Loucy (cell line): Measurements from ENCODE around the gene PLD2.

Experiments used
- H2AFZ ChIP-seq: fragments of 200-600 bp; sonication (generic); 2 replicates; pipeline ENCODE4 v1.6.0; 2016; ENCODE audit warnings: antibody characterized with exemption, mild to moderate bottlenecking, low read length, moderate library complexity
- H3F3A ChIP-seq: fragments of 200-600 bp; 2 replicates; pipeline ENCODE4 v1.6.0; 2016; ENCODE audit warnings: antibody characterized with exemption, low read depth, mild to moderate bottlenecking
- H3K27me3 ChIP-seq: fragments of 200-600 bp; sonication (generic); 2 replicates; pipeline ENCODE4 v1.6.1; 2014; ENCODE audit warnings: low read length, mild to moderate bottlenecking; ENCODE audit not compliant: insufficient read depth, poor library complexity, severe bottlenecking
- H3K36me3 ChIP-seq: fragments of 200-600 bp; sonication (generic); 2 replicates; pipeline ENCODE4 v1.6.1; 2016; ENCODE audit warnings: low read length; ENCODE audit not compliant: insufficient read depth
- H3K4me1 ChIP-seq: fragments of 200-600 bp; sonication (generic); 2 replicates; pipeline ENCODE4 v1.5.1; 2014; ENCODE audit warnings: low read length, mild to moderate bottlenecking; ENCODE audit not compliant: insufficient read depth, poor library complexity, severe bottlenecking
- H3K4me2 ChIP-seq: fragments of 200-600 bp; sonication (generic); 2 replicates; pipeline ENCODE4 v1.6.0; 2014; ENCODE audit warnings: antibody characterized with exemption, low read length, low read depth, mild to moderate bottlenecking; ENCODE audit not compliant: poor library complexity, severe bottlenecking
- H3K4me3 ChIP-seq: fragments of 200-600 bp; sonication (generic); 2 replicates; pipeline ENCODE4 v1.5.1; 2014; ENCODE audit warnings: low read length, mild to moderate bottlenecking, mixed read lengths; ENCODE audit not compliant: poor library complexity, severe bottlenecking
- H3K79me2 ChIP-seq: fragments of 200-600 bp; sonication (generic); 2 replicates; pipeline ENCODE4 v1.6.1; 2014; ENCODE audit warnings: low read length; ENCODE audit not compliant: insufficient read depth
- H3K9ac ChIP-seq: fragments of 200-600 bp; sonication (generic); 2 replicates; pipeline ENCODE4 v1.6.0; 2014; ENCODE audit warnings: mild to moderate bottlenecking, low read depth, low read length, moderate library complexity; ENCODE audit not compliant: poor library complexity, severe bottlenecking
- H3K9me2 ChIP-seq: fragments of 200-600 bp; sonication (generic); replicated peaks from 2 replicates; pipeline ENCODE4 v1.6.1; 2016; ENCODE audit warnings: low read depth, low read length, mixed read lengths
- H3K9me3 ChIP-seq: fragments of 200-600 bp; sonication (generic); 2 replicates; pipeline ENCODE4 v1.6.1; 2014; ENCODE audit warnings: mild to moderate bottlenecking, antibody characterized with exemption, low read length, low read depth; ENCODE audit not compliant: insufficient read depth
- H4K20me1 ChIP-seq: fragments of 200-600 bp; sonication (generic); 2 replicates; pipeline ENCODE4 v1.6.0; 2014; ENCODE audit warnings: antibody characterized with exemption, low read length, mild to moderate bottlenecking; ENCODE audit not compliant: insufficient read depth, poor library complexity, severe bottlenecking
- EZH2phosphoT487 ChIP-seq: fragments of 200-600 bp; IDR thresholded peaks from 2 replicates; pipeline ENCODE4 v1.6.1; 2018; ENCODE audit warnings: antibody characterized with exemption, mild to moderate bottlenecking, moderate library complexity, borderline replicate concordance
- TF ChIP-seq, protein P1 (sequence below): fragments of 200-600 bp; sonication (generic); conservative IDR thresholded peaks from 2 replicates; pipeline ENCODE4 v1.5.1; 2014; ENCODE audit warnings: mild to moderate bottlenecking, antibody characterized with exemption, low read length

The PLD2 gene

DNA sequence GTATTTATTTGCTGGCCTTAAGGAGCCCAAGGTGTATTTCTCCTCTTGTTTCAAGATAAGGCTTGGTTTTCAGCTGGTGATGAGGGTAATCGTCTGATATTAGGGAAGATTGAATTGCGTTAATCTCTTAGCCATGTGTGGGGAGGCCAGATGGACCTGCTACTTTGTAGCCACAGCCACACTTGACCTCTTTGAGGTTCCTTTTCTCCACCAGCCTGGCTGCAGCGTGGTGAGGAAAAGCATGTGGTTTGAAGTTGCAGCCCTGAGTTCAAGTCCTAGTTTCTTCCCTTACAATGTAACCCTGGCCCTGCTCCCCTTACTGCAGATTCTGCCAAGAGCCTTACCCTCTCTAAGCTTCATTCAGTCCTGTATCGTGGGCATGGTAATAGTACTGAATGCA lies 29.3 kb downstream of the PLD2 start:
- peaks cover 56% of the 10 kb centered on the region; the same call in 1 of the 2 replicates for H3K79me2 ChIP-seq
- H3K4me1 ChIP-seq, result peaks cover 45% of the 10 kb centered on the region
- H2AFZ ChIP-seq, result no peak overlapping the region
- H4K20me1 ChIP-seq, result peaks cover 33% of the 10 kb centered on the region
- H3K4me3 ChIP-seq, result peak overlapping the region; percentile 77
- H3F3A ChIP-seq, result no peaks in the 10 kb centered on the region
- no peaks in the 10 kb centered on the region for H3K9me3 ChIP-seq
- H3K9ac ChIP-seq, result peak overlapping the region; percentile 44
- no peaks in the 10 kb centered on the region for H3K9me2 ChIP-seq
- H3K27me3 ChIP-seq, result no peaks in the 10 kb centered on the region
- TF ChIP-seq, protein P1, sequence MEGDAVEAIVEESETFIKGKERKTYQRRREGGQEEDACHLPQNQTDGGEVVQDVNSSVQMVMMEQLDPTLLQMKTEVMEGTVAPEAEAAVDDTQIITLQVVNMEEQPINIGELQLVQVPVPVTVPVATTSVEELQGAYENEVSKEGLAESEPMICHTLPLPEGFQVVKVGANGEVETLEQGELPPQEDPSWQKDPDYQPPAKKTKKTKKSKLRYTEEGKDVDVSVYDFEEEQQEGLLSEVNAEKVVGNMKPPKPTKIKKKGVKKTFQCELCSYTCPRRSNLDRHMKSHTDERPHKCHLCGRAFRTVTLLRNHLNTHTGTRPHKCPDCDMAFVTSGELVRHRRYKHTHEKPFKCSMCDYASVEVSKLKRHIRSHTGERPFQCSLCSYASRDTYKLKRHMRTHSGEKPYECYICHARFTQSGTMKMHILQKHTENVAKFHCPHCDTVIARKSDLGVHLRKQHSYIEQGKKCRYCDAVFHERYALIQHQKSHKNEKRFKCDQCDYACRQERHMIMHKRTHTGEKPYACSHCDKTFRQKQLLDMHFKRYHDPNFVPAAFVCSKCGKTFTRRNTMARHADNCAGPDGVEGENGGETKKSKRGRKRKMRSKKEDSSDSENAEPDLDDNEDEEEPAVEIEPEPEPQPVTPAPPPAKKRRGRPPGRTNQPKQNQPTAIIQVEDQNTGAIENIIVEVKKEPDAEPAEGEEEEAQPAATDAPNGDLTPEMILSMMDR, result no peak
- TF ChIP-seq EZH2phosphoT487, result no peak
- H3K36me3 ChIP-seq, result no peaks in the 10 kb centered on the region
- peak overlapping the region; percentile 91 for H3K4me2 ChIP-seq

DNA sequence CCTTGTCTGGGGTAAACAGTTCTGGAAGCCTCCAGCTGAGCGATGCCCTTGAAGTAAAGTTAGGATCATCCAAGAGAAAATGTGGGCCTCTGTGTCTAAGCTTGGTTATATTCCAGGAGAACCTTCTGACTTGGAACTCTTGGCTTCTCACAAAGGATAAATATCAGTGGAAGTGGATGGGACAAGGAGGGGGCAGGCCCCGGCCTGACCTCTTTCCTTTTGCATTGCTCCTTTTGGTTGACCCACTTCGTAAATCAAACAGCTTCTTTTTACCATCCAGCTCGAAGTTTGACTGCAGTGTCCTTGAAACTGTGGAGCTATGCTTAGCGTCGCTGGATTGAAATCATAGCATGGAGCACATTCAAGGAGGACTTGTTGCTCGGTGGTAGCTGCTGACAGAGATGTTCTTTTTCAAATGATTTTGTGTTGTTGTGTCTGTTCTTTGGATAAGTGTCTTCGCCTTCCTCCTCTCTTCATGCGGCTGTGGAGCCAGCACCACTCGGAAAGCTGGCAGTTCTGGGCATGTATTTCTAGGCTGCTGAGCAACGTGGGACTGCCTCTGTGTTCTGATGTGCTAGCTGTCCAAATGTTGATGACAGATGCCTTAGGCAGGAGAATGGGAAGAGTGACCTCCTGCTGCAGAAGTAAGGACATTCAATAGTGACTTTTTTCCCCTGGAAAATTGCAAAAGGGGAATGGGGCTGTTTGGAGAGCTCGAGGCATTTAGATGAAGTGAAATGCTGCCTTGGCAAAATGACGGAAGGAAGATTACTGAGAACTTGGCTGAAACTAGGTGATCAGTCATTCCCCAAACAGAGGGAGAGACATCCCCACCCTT lies 30.7 kb downstream of the PLD2 start:
- no peak for TF ChIP-seq EZH2phosphoT487
- TF ChIP-seq, protein P1, result no peak
- Histone ChIP-seq H3K4me2 (peak overlapping the region; percentile 13), H3K36me3 (no peaks in the 10 kb centered on the region), H3K9me2 (no peaks in the 10 kb centered on the region), H3K4me3 (no peak overlapping the region), H2AFZ (no peak overlapping the region), H3K4me1 (peaks cover 46% of the 10 kb centered on the region), H4K20me1 (peaks cover 36% of the 10 kb centered on the region), H3K27me3 (no peaks in the 10 kb centered on the region), H3F3A (no peaks in the 10 kb centered on the region), H3K9me3 (no peaks in the 10 kb centered on the region), H3K9ac (no peak overlapping the region), H3K79me2 (peaks cover 61% of the 10 kb centered on the region; the same call in 1 of the 2 replicates)

DNA sequence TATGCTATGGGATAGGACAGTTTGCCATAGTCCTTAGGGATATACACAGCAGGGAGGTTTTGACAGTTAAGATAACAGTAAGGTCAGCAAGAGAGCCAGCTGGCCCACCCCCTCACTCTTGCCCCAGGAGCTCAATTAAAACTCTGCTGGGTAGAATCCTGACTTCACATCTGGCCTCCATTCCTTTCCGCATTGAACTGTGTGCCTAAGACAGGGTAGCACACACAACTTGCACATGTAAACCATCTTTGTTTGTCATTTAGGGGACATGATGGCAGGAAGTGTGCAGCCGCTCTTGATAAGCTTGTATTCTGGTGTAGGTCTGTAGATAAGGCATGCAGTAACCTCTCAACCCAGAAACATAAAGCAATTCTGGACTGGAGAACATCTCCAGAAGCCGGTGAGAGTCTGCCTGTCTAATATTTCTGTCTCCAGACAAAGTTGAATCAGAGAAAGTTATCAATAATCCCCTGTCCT lies 31.4 kb downstream of the PLD2 start:
- no peak overlapping the region for H2AFZ ChIP-seq
- peaks cover 36% of the 10 kb centered on the region for H4K20me1 ChIP-seq
- no peaks in the 10 kb centered on the region for H3F3A ChIP-seq
- no peak overlapping the region for H3K4me3 ChIP-seq
- no peaks in the 10 kb centered on the region for H3K9me3 ChIP-seq
- peaks cover 46% of the 10 kb centered on the region for H3K4me1 ChIP-seq
- no peak overlapping the region for H3K9ac ChIP-seq
- peaks cover 61% of the 10 kb centered on the region; the same call in 1 of the 2 replicates for H3K79me2 ChIP-seq
- H3K36me3 ChIP-seq, result no peaks in the 10 kb centered on the region
- H3K4me2 ChIP-seq, result peak overlapping the region; percentile 13
- H3K9me2 ChIP-seq, result no peaks in the 10 kb centered on the region
- TF ChIP-seq EZH2phosphoT487, result no peak
- TF ChIP-seq, protein P1, result no peak
- no peaks in the 10 kb centered on the region for H3K27me3 ChIP-seq
